ENCODE results near the gene MMS19. TPM values are rescaled to one million over a fixed set of nuclear protein-coding genes. Genes with fewer than 3 reads are reported as not detected.
"Not testable (repeated sequence)": the region's sequence is repeated elsewhere in the genome, so short reads cannot be mapped to it uniquely, and the experiment has no call there.

MMS19 gene
- total RNA-seq, 1 donor from 2014 or later = 147 TPM

GRCh38 chr10:97529685-97530465, 31.7 kb upstream of the MMS19 start:
- DNase-seq (ENCODE audit: extremely low read depth, low read depth, low spot score) = no peak

- DNase-seq (ENCODE audit: extremely low read depth, low read depth, low spot score) = not testable (repeated sequence)
Observed at GRCh38 chr10:97528876-97529275, 30.7 kb upstream of the MMS19 start.

- no peak for DNase-seq (ENCODE audit: extremely low read depth, low read depth, low spot score)
Observed at GRCh38 chr10:97525683-97526110, 27.5 kb upstream of the MMS19 start.

- DNase-seq (ENCODE audit: extremely low read depth, low read depth, low spot score) = no peak
Observed at GRCh38 chr10:97525086-97525485, 26.9 kb upstream of the MMS19 start.

GRCh38 chr10:97522937-97523336, 24.7 kb upstream of the MMS19 start:
- no peak for DNase-seq (ENCODE audit: extremely low read depth, low read depth, low spot score)

- no peak for DNase-seq (ENCODE audit: extremely low read depth, low read depth, low spot score)
Observed at GRCh38 chr10:97522071-97522470, 23.8 kb upstream of the MMS19 start.

GRCh38 chr10:97520978-97521761, 22.9 kb upstream of the MMS19 start:
- no peak for DNase-seq (ENCODE audit: extremely low read depth, low read depth, low spot score)

- no peak for DNase-seq (ENCODE audit: extremely low read depth, low read depth, low spot score)
Observed at GRCh38 chr10:97520520-97520919, 22.3 kb upstream of the MMS19 start.

GRCh38 chr10:97519342-97519741, 21.1 kb upstream of the MMS19 start:
- no peak for DNase-seq (ENCODE audit: extremely low read depth, low read depth, low spot score)

GRCh38 chr10:97518301-97519043, 20.2 kb upstream of the MMS19 start:
- no peak for DNase-seq (ENCODE audit: extremely low read depth, low read depth, low spot score)

GRCh38 chr10:97517778-97518300, 19.6 kb upstream of the MMS19 start:
- DNase-seq (ENCODE audit: extremely low read depth, low read depth, low spot score) = no peak

- no peak for DNase-seq (ENCODE audit: extremely low read depth, low read depth, low spot score)
Observed at GRCh38 chr10:97517096-97517750, 19.0 kb upstream of the MMS19 start.

- no peak for DNase-seq (ENCODE audit: extremely low read depth, low read depth, low spot score)
Observed at GRCh38 chr10:97515271-97515978, 17.2 kb upstream of the MMS19 start.

- no peak for DNase-seq (ENCODE audit: extremely low read depth, low read depth, low spot score)
Observed at GRCh38 chr10:97514344-97514743, 16.1 kb upstream of the MMS19 start.

GRCh38 chr10:97512993-97513392, 14.8 kb upstream of the MMS19 start:
- no peak for DNase-seq (ENCODE audit: extremely low read depth, low read depth, low spot score)

GRCh38 chr10:97511711-97512440, 13.7 kb upstream of the MMS19 start:
- DNase-seq (ENCODE audit: extremely low read depth, low read depth, low spot score) = no peak

- DNase-seq (ENCODE audit: extremely low read depth, low read depth, low spot score) = no peak
Observed at GRCh38 chr10:97510686-97511085, 12.5 kb upstream of the MMS19 start.

- DNase-seq (ENCODE audit: extremely low read depth, low read depth, low spot score) = no peak
Observed at GRCh38 chr10:97509120-97509680, 11.0 kb upstream of the MMS19 start.

- DNase-seq (ENCODE audit: extremely low read depth, low read depth, low spot score) = no peak
Observed at GRCh38 chr10:97508342-97508741, 10.1 kb upstream of the MMS19 start.
